DOHH2 (cell line): ENCODE measurements around the gene IGSF9B.

ENCODE experiments used
- H3F3A ChIP-seq: fragments of 200-600 bp; sonication (generic), shearing (Covaris generic); 2 replicates; pipeline ENCODE4 v1.6.0; 2016; ENCODE audit warnings: antibody characterized with exemption, mild to moderate bottlenecking; ENCODE audit not compliant: control insufficient read depth, insufficient read depth
- H3K27ac ChIP-seq: fragments of 200-600 bp; sonication (generic); 2 replicates; pipeline ENCODE4 v1.5.1; 2014; ENCODE audit warnings: low read depth, mild to moderate bottlenecking, low read length, moderate library complexity
- H3K27me3 ChIP-seq: fragments of 200-600 bp; sonication (generic); 2 replicates; pipeline ENCODE4 v1.6.1; 2014; ENCODE audit warnings: mild to moderate bottlenecking, low read length, mixed read lengths; ENCODE audit not compliant: control insufficient read depth
- H3K36me3 ChIP-seq: fragments of 200-600 bp; sonication (generic); 2 replicates; pipeline ENCODE4 v1.6.1; 2014; ENCODE audit warnings: mild to moderate bottlenecking, low read length, moderate library complexity, mixed read lengths; ENCODE audit not compliant: control insufficient read depth
- H3K4me1 ChIP-seq: fragments of 200-600 bp; sonication (generic); 2 replicates; pipeline ENCODE4 v1.6.1; 2014; ENCODE audit warnings: mild to moderate bottlenecking, low read length, mixed read lengths; ENCODE audit not compliant: control insufficient read depth
- H3K4me2 ChIP-seq: fragments of 200-600 bp; sonication (generic); 2 replicates; pipeline ENCODE4 v1.6.0; 2014; ENCODE audit warnings: mild to moderate bottlenecking, low read length, moderate library complexity
- H3K4me3 ChIP-seq: fragments of 200-600 bp; sonication (generic); 2 replicates; pipeline ENCODE4 v1.5.1; 2014; ENCODE audit warnings: mild to moderate bottlenecking, low read length, mixed read lengths
- H3K79me2 ChIP-seq: fragments of 200-600 bp; sonication (generic); 2 replicates; pipeline ENCODE4 v1.6.1; 2014; ENCODE audit warnings: mild to moderate bottlenecking, low read length, mixed read lengths; ENCODE audit not compliant: control insufficient read depth
- H3K9me2 ChIP-seq: fragments of 200-600 bp; sonication (generic); replicated peaks from 2 replicates; pipeline ENCODE4 v1.6.1; 2014; ENCODE audit warnings: mild to moderate bottlenecking, low read length, mixed read lengths; ENCODE audit not compliant: control insufficient read depth
- H3K9me3 ChIP-seq: fragments of 200-600 bp; sonication (generic); 2 replicates; pipeline ENCODE4 v1.6.1; 2014; ENCODE audit warnings: antibody characterized with exemption, low read length, mixed read lengths; ENCODE audit not compliant: control insufficient read depth, insufficient read depth
- H4K20me1 ChIP-seq: fragments of 200-600 bp; sonication (generic); 2 replicates; pipeline ENCODE4 v1.6.0; 2014; ENCODE audit warnings: low read depth, mild to moderate bottlenecking, antibody characterized with exemption, low read length, moderate library complexity; ENCODE audit not compliant: control insufficient read depth, insufficient read depth
- CTCF ChIP-seq: fragments of 200-600 bp; sonication (generic); IDR thresholded peaks from one replicate; pipeline ENCODE4 v1.5.1; 2014; ENCODE audit warnings: antibody characterized with exemption, mild to moderate bottlenecking, low read depth, low read length; ENCODE audit not compliant: poor library complexity, severe bottlenecking
- EZH2phosphoT487 ChIP-seq: fragments of 200-600 bp; sonication (generic); IDR thresholded peaks from 2 replicates; pipeline ENCODE4 v1.6.1; 2017; ENCODE audit warnings: borderline replicate concordance, mild to moderate bottlenecking, antibody characterized with exemption, low read length, moderate library complexity, mixed read lengths

The IGSF9B gene

GRCh38 chr11:133919330-133920108 is 37.2 kb downstream of the IGSF9B start:
- no peaks in the 10 kb centered on the region for H3F3A ChIP-seq
- H3K79me2 ChIP-seq: no peaks in the 10 kb centered on the region
- no peaks in the 10 kb centered on the region for H3K4me1 ChIP-seq
- no peaks in the 10 kb centered on the region for H3K36me3 ChIP-seq
- no peak overlapping the region for H3K4me2 ChIP-seq
- H3K9me2 ChIP-seq: no peaks in the 10 kb centered on the region
- H4K20me1 ChIP-seq: no peaks in the 10 kb centered on the region
- no peaks in the 10 kb centered on the region for H3K27me3 ChIP-seq
- no peak overlapping the region for H3K27ac ChIP-seq
- no peak overlapping the region for H3K4me3 ChIP-seq
- H3K9me3 ChIP-seq: no peaks in the 10 kb centered on the region
- no peak for TF ChIP-seq CTCF
- TF ChIP-seq EZH2phosphoT487: no peak

DNA sequence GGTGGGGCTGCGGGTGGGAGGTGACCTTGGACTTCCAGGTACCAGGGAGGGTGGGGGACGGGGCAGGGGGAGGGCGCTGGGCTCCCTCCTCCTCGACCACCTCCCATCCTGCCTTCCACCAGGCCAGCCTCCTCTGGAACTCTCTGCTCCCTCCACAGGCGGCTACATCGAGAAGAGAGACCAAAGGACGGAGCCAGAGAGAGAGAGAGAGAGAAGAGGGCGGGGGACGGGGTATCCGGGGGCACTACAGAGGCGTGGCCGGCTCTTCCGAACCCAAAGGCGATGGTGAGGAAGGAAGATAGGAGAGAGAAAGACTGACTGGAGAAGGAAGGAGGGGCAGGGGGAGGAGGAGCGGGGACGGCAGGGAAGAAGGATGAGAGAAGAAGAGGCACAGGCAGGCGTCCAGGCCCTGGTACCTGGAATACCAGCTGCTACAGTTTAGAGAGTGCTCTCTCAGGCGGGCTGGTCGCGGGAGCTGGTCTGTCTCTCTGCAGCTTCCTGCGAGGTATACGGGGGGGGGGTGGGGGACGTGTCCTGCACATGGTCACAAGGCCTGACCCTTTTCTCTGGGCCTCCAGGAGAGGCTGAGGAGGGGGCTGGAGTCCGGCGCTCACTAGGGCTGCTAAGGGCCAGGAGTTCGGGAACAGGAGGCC is 38.0 kb downstream of the IGSF9B start:
- Histone ChIP-seq H4K20me1 (no peaks in the 10 kb centered on the region), H3K9me2 (no peaks in the 10 kb centered on the region), H3K27ac (no peak overlapping the region), H3K79me2 (no peaks in the 10 kb centered on the region), H3F3A (no peaks in the 10 kb centered on the region), H3K27me3 (no peaks in the 10 kb centered on the region), H3K36me3 (no peaks in the 10 kb centered on the region), H3K4me1 (no peaks in the 10 kb centered on the region), H3K4me3 (no peak overlapping the region), H3K4me2 (no peak overlapping the region), H3K9me3 (no peaks in the 10 kb centered on the region)
- TF ChIP-seq EZH2phosphoT487: no peak
- no peak for TF ChIP-seq CTCF

DNA sequence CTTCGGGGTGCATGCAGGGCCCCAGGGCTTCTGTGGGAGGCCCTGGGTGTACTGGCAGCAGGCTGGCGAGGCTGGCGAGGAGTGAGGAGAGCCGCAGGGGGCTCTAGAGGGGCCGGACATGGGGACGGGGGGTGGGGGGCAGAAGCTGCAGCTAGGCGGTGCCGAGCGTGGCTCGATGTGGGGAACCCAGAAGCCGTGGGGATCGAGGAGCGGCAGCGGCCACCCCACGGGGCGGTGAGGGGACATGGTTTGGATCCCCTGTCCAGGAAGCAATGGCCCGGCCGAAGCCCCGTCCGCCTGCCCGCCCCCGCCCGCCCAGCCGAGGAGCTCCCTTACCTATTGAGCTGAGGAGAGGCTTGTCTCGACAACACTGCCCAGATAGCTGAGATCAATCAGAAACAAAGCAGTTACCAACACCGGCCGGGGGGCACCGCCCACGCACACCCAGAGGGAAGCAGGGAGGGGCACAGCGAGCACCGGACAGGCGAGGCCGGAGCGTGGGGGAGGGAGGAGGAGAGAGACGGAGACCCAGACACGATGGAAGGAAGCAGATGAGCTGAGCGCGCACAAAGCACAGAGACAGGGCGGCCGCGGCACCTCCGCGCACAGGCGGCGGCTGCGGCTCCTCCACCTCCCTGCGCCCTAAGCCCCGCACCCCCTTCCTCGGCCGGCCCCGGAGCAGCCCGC is 38.7 kb downstream of the IGSF9B start:
- Histone ChIP-seq H3K9me3 (no peaks in the 10 kb centered on the region), H3K27me3 (no peaks in the 10 kb centered on the region), H3K9me2 (no peaks in the 10 kb centered on the region), H3K4me2 (no peak overlapping the region), H3F3A (no peaks in the 10 kb centered on the region), H3K4me1 (no peaks in the 10 kb centered on the region), H4K20me1 (no peaks in the 10 kb centered on the region), H3K4me3 (no peak overlapping the region), H3K27ac (no peak overlapping the region), H3K36me3 (no peaks in the 10 kb centered on the region), H3K79me2 (no peaks in the 10 kb centered on the region)
- TF ChIP-seq CTCF (no peak), EZH2phosphoT487 (no peak)
